K562 (cell line): ENCODE measurements around the gene KCNH2. TPM values are rescaled to one million over a fixed set of nuclear protein-coding genes. Genes with fewer than 3 reads are reported as not detected.

Source experiments
- BCOR ChIP-seq: fragments of 450-650 bp; IDR thresholded peaks from 2 replicates; pipeline ENCODE4 v1.6.1; 2016
- CHD4 ChIP-seq: fragments of 200-600 bp; sonication (generic); IDR thresholded peaks from 3 replicates; pipeline ENCODE4 v1.6.1; 2012; ENCODE audit warnings: low read depth, mild to moderate bottlenecking, mixed read lengths, low read length, inconsistent platforms; ENCODE audit not compliant: insufficient read depth, insufficient replicate concordance, poor library complexity, severe bottlenecking
- CUX1 ChIP-seq: fragments of 200-800 bp; sonication (Bioruptor generic); IDR thresholded peaks from 2 replicates; pipeline ENCODE4 v1.6.1; 2016; ENCODE audit warnings: missing genetic modification characterization, missing compliant biosample characterization
- ELF2 ChIP-seq: fragments of 250-450 bp; sonication (Bioruptor Pico); IDR thresholded peaks from 2 replicates; pipeline ENCODE4 v1.5.0; 2021; ENCODE audit warnings: mild to moderate bottlenecking
- ELK3 ChIP-seq: fragments of 450-650 bp; formaldehyde crosslinking; IDR thresholded peaks from 2 replicates; pipeline ENCODE4 v1.4.0; 2020; ENCODE audit warnings: mild to moderate bottlenecking
- NFATC3 ChIP-seq: fragments of 450-650 bp; IDR thresholded peaks from 2 replicates; pipeline ENCODE4 v1.6.1; 2017; ENCODE audit warnings: mild to moderate bottlenecking
- NFIC ChIP-seq: fragments of 450-650 bp; IDR thresholded peaks from 2 replicates; pipeline ENCODE4 v1.6.1; 2017; ENCODE audit warnings: mild to moderate bottlenecking, inconsistent platforms
- NR1H2 ChIP-seq: sonication (generic); formaldehyde crosslinking; IDR thresholded peaks from 2 replicates; pipeline ENCODE4 v1.4.0; 2020; ENCODE audit warnings: mild to moderate bottlenecking, missing genetic modification reagents
- SLC30A9 ChIP-seq: fragments of 250-450 bp; sonication (Bioruptor Pico); IDR thresholded peaks from 2 replicates; pipeline ENCODE4 v1.8.0; 2022; ENCODE audit warnings: mild to moderate bottlenecking, moderate library complexity
- ZC3H4 ChIP-seq: sonication (generic); formaldehyde crosslinking; IDR thresholded peaks from 2 replicates; pipeline ENCODE4 v1.9.0; 2021; ENCODE audit warnings: missing genetic modification reagents, borderline replicate concordance
- ZEB2 ChIP-seq: fragments of 450-650 bp; IDR thresholded peaks from 2 replicates; pipeline ENCODE4 v1.6.1; 2016
- ZFP30 ChIP-seq: fragments of 250-450 bp; sonication (Bioruptor Pico); IDR thresholded peaks from 2 replicates; pipeline ENCODE4 v1.8.0; 2022; ENCODE audit warnings: moderate library complexity, mild to moderate bottlenecking, inconsistent platforms, borderline replicate concordance
- ZNF609 ChIP-seq: sonication (generic); formaldehyde crosslinking; IDR thresholded peaks from 2 replicates; pipeline ENCODE4 v1.8.1; 2023; ENCODE audit warnings: missing genetic modification reagents, mild to moderate bottlenecking, borderline replicate concordance
- ZNF655 ChIP-seq: fragments of 250-450 bp; sonication (Bioruptor Pico); IDR thresholded peaks from 2 replicates; pipeline ENCODE4 v1.5.0; 2021
- ZNF696 ChIP-seq: fragments of 250-450 bp; sonication (Bioruptor Pico); conservative IDR thresholded peaks from 2 replicates; pipeline ENCODE4 v1.4.0; 2020; ENCODE audit warnings: mild to moderate bottlenecking, moderate library complexity
- polyA plus RNA-seq, 8 experiments: library from polyadenylated mRNA; depleted of rRNA in 4 of 8; stranded (reverse) in 5 of 8; unstranded in 3 of 8; fragments of >200 nt; fragmentation: Nextera tagmentation in 2 of 8; fragmentation: Illumina TruSeq in 1 of 8; extraction: Ambion mirVana in 2 of 8; extraction: Trizol in 1 of 8; gene quantifications; 2 replicates each; pipeline versions ENCODE4 v1.2.1 to v1.2.3, GENCODE V29; 2011 to 2014; ENCODE audit warnings: inconsistent platforms in 1 of 8, missing spikeins in 1 of 8
- total RNA-seq, 7 experiments: library from RNA; depleted of rRNA in 6 of 7; stranded (reverse); fragments of >200 nt in 6 of 7; fragmentation: Illumina TruSeq in 2 of 7; extraction: Trizol in 2 of 7; gene quantifications; 2 replicates each; pipeline versions ENCODE4 v1.2.1 to v1.2.3, GENCODE V29; 2011 to 2021; ENCODE audit warnings: low replicate concordance in 1 of 7

The KCNH2 gene
- total and polyA plus RNA-seq, 9 of the 15 experiments (the other 6 are each of a cell fraction or from before 2014, with no cell fraction given) = 18.1 to 368 (median 218) TPM

GRCh38 chr7:150957133-150958020 lies 20.7 kb downstream of the KCNH2 start (continued):
- TF ChIP-seq ZNF609 (CRISPR knock-in tag) (no peak), CUX1 (CRISPR knock-in tag) (no peak), ZNF655 (CRISPR knock-in tag) (no peak), ZEB2 (no peak), ELK3 (CRISPR knock-in tag) (no peak), BCOR (no peak), ZFP30 (CRISPR knock-in tag) (no peak), ZNF696 (CRISPR knock-in tag) (no peak), SLC30A9 (CRISPR knock-in tag) (no peak), NFATC3 (no peak), CHD4 (no peak), ZC3H4 (CRISPR knock-in tag) (no peak), NR1H2 (CRISPR knock-in tag) (no peak), NFIC (no peak; the same call in 1 of the 2 replicates), ELF2 (no peak)
